Kidney epithelial cell (primary cell): ENCODE measurements around the gene ABHD14A. TPM values are rescaled to one million over a fixed set of nuclear protein-coding genes. Genes with fewer than 3 reads are reported as not detected.

Experiments used
- DNase-seq: peaks from one replicate; pipeline ENCODE4 v3.0.0-alpha.2; 2010; ENCODE audit warnings: low read depth
- H3K27me3 ChIP-seq: 2 replicates; pipeline ENCODE4 v1.6.0; 2011; ENCODE audit warnings: low read length; ENCODE audit not compliant: control insufficient read depth, insufficient read depth
- H3K36me3 ChIP-seq: 2 replicates; pipeline ENCODE4 v1.5.1; 2011; ENCODE audit warnings: low read length; ENCODE audit not compliant: control insufficient read depth, insufficient read depth
- H3K4me3 ChIP-seq: 2 replicates; pipeline ENCODE4 v1.5.1; 2011; ENCODE audit warnings: low read depth, mild to moderate bottlenecking, control low read depth, low read length
- CTCF ChIP-seq: IDR thresholded peaks from 2 replicates; pipeline ENCODE4 v1.5.1; 2011; ENCODE audit warnings: mild to moderate bottlenecking, moderate library complexity, low read length, control low read depth, inconsistent platforms; ENCODE audit not compliant: insufficient read depth, poor library complexity, severe bottlenecking
- total RNA-seq: library from RNA; depleted of rRNA; stranded (reverse); fragments of >200 nt; gene quantifications from 2 replicates; pipeline ENCODE4 v1.2.3, GENCODE V29; 2015

The ABHD14A gene
- total RNA-seq, 1 donor from 2014 or later, result 15.3 TPM

GRCh38 chr3:51949121-51949520 lies 25.7 kb upstream of the ABHD14A start:
- Histone ChIP-seq H3K27me3 (peaks cover 4% of the 10 kb centered on the region), H3K4me3 (no peak overlapping the region), H3K36me3 (no peaks in the 10 kb centered on the region)
- no peak for DNase-seq
- no peak for TF ChIP-seq CTCF

- Histone ChIP-seq H3K4me3 (no peak overlapping the region), H3K27me3 (peaks cover 11% of the 10 kb centered on the region), H3K36me3 (no peaks in the 10 kb centered on the region)
- no peak for TF ChIP-seq CTCF
- no peak for DNase-seq
Measured at GRCh38 chr3:51950899-51951298, 24.0 kb upstream of the ABHD14A start.

GRCh38 chr3:51953445-51953844 lies 21.4 kb upstream of the ABHD14A start:
- peaks cover 11% of the 10 kb centered on the region for H3K27me3 ChIP-seq
- no peak for TF ChIP-seq CTCF
- no peak for DNase-seq
- H3K4me3 ChIP-seq, result no peak overlapping the region
- no peaks in the 10 kb centered on the region for H3K36me3 ChIP-seq

GRCh38 chr3:51954105-51954504 lies 20.8 kb upstream of the ABHD14A start:
- H3K27me3 ChIP-seq, result peaks cover 11% of the 10 kb centered on the region
- H3K4me3 ChIP-seq, result no peak overlapping the region
- DNase-seq, result no peak
- H3K36me3 ChIP-seq, result no peaks in the 10 kb centered on the region
- TF ChIP-seq CTCF, result no peak

GRCh38 chr3:51954713-51955112 lies 20.2 kb upstream of the ABHD14A start:
- Histone ChIP-seq H3K36me3 (peaks cover under 1% of the 10 kb centered on the region), H3K4me3 (no peak overlapping the region), H3K27me3 (peaks cover 11% of the 10 kb centered on the region)
- DNase-seq, result no peak
- TF ChIP-seq CTCF, result no peak

- no peak for TF ChIP-seq CTCF
- Histone ChIP-seq H3K27me3 (peaks cover 11% of the 10 kb centered on the region), H3K36me3 (peaks cover 2% of the 10 kb centered on the region), H3K4me3 (peak within 1 kb of the TSS; percentile 20)
- DNase-seq, result no peak
Measured at GRCh38 chr3:51955175-51955892, 19.5 kb upstream of the ABHD14A start, which contains the start of gene GPR62. Gene GPR62, plus strand, starts transcription at chr3:51955381. Its CDS starts 272 bp downstream, at chr3:51955653.
